AG09309 (cell line): ENCODE measurements around the gene RAB29.

Experiments used
- DNase-seq: peaks from one replicate; pipeline ENCODE4 v3.0.0-alpha.2; 2010; ENCODE audit warnings: low read depth
- H3K4me3 ChIP-seq: 2 replicates; pipeline ENCODE4 v1.5.1; 2011; ENCODE audit warnings: mild to moderate bottlenecking, low read depth, low read length, moderate library complexity; ENCODE audit not compliant: control insufficient read depth
- TF ChIP-seq, protein P1 (sequence below): IDR thresholded peaks from 2 replicates; pipeline ENCODE4 v1.5.1; 2011; ENCODE audit warnings: mild to moderate bottlenecking, low read depth, low read length, inconsistent platforms; ENCODE audit not compliant: insufficient read depth, control insufficient read depth; ENCODE audit errors: missing control alignments

The RAB29 gene

DNA sequence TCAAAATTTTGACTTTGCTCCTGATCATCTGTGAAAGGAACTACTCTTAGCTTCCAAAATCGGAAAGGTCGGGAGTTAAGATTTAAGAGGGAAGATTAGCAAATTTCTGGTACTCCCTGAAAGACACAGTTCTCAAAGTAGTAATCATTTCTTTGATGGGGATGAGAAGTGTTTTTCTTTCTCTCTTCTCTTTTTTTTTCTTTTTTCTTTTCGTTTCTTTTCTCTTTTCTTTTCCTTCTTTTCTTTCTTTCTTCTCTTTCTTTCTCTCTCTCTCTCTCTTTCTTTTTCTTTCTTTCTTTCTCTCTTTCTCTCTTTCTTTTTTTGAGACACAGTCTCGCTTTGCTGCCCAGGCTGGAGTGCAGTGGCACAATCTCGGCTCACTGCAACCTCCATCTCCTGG is 5.1 kb upstream of the RAB29 start:
- no peak for DNase-seq
- H3K4me3 ChIP-seq = no peak overlapping the region
- TF ChIP-seq, protein P1, sequence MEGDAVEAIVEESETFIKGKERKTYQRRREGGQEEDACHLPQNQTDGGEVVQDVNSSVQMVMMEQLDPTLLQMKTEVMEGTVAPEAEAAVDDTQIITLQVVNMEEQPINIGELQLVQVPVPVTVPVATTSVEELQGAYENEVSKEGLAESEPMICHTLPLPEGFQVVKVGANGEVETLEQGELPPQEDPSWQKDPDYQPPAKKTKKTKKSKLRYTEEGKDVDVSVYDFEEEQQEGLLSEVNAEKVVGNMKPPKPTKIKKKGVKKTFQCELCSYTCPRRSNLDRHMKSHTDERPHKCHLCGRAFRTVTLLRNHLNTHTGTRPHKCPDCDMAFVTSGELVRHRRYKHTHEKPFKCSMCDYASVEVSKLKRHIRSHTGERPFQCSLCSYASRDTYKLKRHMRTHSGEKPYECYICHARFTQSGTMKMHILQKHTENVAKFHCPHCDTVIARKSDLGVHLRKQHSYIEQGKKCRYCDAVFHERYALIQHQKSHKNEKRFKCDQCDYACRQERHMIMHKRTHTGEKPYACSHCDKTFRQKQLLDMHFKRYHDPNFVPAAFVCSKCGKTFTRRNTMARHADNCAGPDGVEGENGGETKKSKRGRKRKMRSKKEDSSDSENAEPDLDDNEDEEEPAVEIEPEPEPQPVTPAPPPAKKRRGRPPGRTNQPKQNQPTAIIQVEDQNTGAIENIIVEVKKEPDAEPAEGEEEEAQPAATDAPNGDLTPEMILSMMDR = no peak

DNA sequence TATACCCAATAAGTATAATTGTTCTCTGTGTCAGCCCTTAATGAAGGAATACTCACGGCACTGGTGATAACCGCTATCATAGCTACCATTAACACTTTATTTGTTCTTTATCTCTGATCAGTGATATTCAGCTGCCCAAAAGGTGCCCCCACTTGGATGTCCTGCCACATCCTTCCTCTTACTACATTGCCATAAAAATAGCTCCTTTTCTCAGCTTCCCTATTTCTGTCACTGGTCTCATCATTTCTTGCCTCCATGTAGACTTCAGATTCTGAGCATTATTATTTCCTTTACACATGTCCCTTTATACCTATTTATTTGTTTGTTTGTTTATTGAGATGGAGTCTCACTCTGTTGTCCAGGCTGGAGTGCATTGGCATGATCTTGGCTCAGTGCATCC is 2.7 kb upstream of the RAB29 start:
- no peak for DNase-seq
- TF ChIP-seq, protein P1 = no peak
- H3K4me3 ChIP-seq = no peak overlapping the region

DNA sequence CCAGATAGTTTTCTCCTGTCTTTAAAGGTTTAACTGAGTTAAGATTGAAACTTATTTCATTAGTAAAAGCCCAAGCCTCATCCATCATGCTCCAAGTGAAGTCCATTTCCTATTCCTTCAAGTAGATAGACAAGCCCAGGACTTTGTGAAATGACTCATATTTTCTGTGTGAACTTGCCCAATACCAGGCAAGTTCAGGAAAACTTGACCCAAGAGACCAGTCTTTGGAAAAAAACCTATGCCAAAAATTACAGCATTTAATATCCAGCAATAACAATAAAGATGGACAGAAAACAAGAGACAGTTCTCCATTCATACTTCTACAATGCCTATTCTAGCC is 405 bp upstream of the RAB29 start:
- peak overlapping the region; percentile 98; the same call in 1 of the 2 replicates for H3K4me3 ChIP-seq
- peak; percentile 40 for DNase-seq
- TF ChIP-seq, protein P1 = no peak

DNA sequence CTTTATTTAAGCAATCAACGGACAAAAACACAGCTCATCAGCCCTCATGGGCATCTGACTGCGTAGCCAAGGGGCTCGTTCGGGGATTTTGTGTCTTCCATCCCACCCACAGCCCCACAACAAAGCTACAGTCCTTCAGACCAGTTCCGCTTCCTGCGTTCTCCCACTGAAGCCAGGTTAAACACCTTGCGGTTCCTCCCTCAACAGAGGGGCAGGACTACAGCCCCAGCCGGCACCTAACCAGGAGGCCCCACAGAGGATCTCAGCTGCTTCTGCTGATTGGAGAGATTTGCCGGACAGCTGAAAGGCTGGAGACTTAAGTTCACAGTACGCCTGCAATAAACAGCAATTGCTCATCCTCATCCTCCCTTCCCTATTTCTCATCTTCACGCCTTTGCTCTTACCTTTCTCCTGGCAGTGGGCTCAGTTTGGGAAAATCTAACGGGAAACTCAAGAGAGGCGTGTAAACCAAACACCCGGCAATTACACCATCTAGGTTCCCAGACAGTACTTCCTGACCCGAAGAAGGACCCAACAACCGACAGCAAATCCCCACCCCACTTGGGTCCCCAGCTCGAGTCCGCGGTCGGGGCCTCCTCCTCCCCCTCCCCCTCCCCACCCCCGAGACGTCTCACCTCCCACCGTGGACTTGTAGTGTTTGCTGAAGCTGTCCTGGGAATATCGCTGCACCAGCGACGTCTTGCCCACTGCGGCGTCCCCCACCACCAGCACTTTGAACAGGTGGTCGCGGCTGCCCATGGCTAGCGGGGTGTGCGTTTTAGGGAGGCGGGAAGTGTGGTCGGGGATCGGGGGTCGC is 876 bp downstream of the RAB29 start:
- TF ChIP-seq, protein P1 = no peak
- peak overlapping the region; percentile 98 for H3K4me3 ChIP-seq
- DNase-seq = no peak

DNA sequence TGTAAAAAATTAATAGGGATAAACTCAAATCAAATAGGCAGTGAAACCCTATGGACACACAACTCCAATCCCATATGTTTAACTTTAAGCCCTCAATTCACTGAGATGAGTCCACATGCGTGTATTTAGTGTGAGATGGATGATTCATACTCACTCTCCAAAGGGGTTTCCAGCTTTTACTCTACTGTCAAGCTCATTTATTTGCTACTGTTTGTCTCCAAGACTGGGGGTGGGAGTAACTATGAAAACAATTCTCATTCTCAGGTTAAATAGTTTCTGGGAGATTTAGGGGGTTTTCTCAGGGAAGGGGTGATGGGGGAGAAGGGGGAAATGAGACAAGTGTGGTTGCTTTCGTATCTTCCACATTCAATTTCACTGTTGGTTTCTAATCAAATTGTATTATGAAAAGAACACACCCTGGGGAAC is 2.7 kb downstream of the RAB29 start:
- no peak overlapping the region for H3K4me3 ChIP-seq
- DNase-seq = no peak
- TF ChIP-seq, protein P1 = no peak

DNA sequence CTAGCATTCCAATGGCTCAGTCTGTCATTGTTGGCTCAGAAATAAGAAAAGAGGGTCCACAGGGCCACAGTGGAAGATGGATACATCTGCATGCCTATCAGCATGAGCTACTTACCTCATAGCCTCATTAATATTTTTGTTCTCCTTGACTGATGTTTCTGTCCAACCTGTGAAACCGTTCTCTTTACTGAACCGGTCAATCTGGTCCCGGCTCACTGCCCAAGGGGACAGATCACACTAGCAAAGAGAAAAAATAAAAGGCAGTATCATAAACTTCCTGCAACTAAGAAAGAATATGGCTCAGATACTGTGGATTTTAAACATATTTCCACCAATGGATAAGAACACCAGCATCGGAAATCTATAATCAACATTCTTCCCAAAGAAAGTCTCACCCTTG is 4.7 kb downstream of the RAB29 start:
- TF ChIP-seq, protein P1 = no peak
- no peak overlapping the region for H3K4me3 ChIP-seq
- no peak for DNase-seq
